IMR-90 (cell line): ENCODE results near the gene SAMD11. TPM values are rescaled to one million over a fixed set of nuclear protein-coding genes. Genes with fewer than 3 reads are reported as not detected.

Experiments
- ATAC-seq: fragments of 200-7000 bp; cut with Tn5 transposase; 2 replicates; pipeline ENCODE4 v1.9.1; 2020; ENCODE audit warnings: low read depth, mild to moderate bottlenecking, moderate library complexity
- BruUV-seq: library from RNA; stranded (reverse); fragments of 400-500 nt; replicated peaks from 2 replicates; lab custom pipeline; 2021; lab: Mats Ljungman, UMichigan
- CTCF ChIA-PET: fragments of 300-600 bp; formaldehyde crosslinking; extraction: SDS; loops from one replicate; lab custom pipeline; 2021; ENCODE audit warnings: antibody characterized with exemption; lab: Yijun Ruan, JAX
- POLR2A ChIA-PET: fragments of 300-600 bp; sonication (Branson Sonifier 250); formaldehyde crosslinking; loops from one replicate; lab custom pipeline; 2022; ENCODE audit warnings: antibody characterized with exemption; ENCODE audit not compliant: unreplicated experiment; lab: Charles Lee
- DNase-seq: peaks from one replicate; pipeline ENCODE4 v3.0.0; 2013
- H2AFZ ChIP-seq: replicated peaks from 2 replicates; pipeline ENCODE3; 2013; ENCODE audit warnings: low read length, mild to moderate bottlenecking; ENCODE audit not compliant: poor library complexity
- H2AK5ac ChIP-seq: 2 replicates; pipeline ENCODE4 v1.6.1; 2013; ENCODE audit warnings: low read depth, low read length, inconsistent platforms
- H2AK9ac ChIP-seq: replicated peaks from 2 replicates; pipeline ENCODE3; 2013; ENCODE audit warnings: mild to moderate bottlenecking, low read depth, low read length, moderate library complexity; ENCODE audit not compliant: poor library complexity
- H2BK120ac ChIP-seq: 2 replicates; pipeline ENCODE4 v1.6.1; 2013; ENCODE audit warnings: low read depth, low read length, inconsistent platforms
- H2BK15ac ChIP-seq: 3 replicates; pipeline ENCODE4 v1.6.1; 2013; ENCODE audit warnings: low read depth, low read length, inconsistent platforms
- H2BK20ac ChIP-seq: 2 replicates; pipeline ENCODE4 v1.6.1; 2013; ENCODE audit warnings: low read depth, mild to moderate bottlenecking, inconsistent platforms, low read length, moderate library complexity
- H2BK5ac ChIP-seq: 2 replicates; pipeline ENCODE4 v1.6.1; 2013; ENCODE audit warnings: mild to moderate bottlenecking, low read depth, low read length, inconsistent platforms; ENCODE audit not compliant: poor library complexity, severe bottlenecking
- H3K14ac ChIP-seq: replicated peaks from 2 replicates; pipeline ENCODE4 v1.6.1; 2013; ENCODE audit warnings: low read depth, low read length, inconsistent platforms
- H3K18ac ChIP-seq: 2 replicates; pipeline ENCODE4 v1.6.1; 2013; ENCODE audit warnings: low read depth, low read length, control low read depth
- H3K23ac ChIP-seq: 2 replicates; pipeline ENCODE4 v1.6.1; 2013; ENCODE audit warnings: low read depth, low read length, inconsistent platforms
- H3K27ac ChIP-seq: 2 replicates; pipeline ENCODE4 v1.5.1; 2013; ENCODE audit warnings: mild to moderate bottlenecking, control low read depth, low read length; ENCODE audit not compliant: insufficient read depth
- H3K27me3 ChIP-seq: 2 replicates; pipeline ENCODE4 v1.6.1; 2013; ENCODE audit warnings: low read length; ENCODE audit not compliant: control insufficient read depth, insufficient read depth
- H3K36me3 ChIP-seq: 2 replicates; pipeline ENCODE4 v1.6.1; 2013; ENCODE audit warnings: low read length, mixed read lengths; ENCODE audit not compliant: control insufficient read depth, insufficient read depth
- H3K4ac ChIP-seq: 2 replicates; pipeline ENCODE4 v1.6.1; 2013; ENCODE audit warnings: low read depth, low read length, inconsistent platforms
- H3K4me1 ChIP-seq: 2 replicates; pipeline ENCODE4 v1.6.1; 2013; ENCODE audit warnings: low read length, mixed read lengths; ENCODE audit not compliant: control insufficient read depth, insufficient read depth
- H3K4me2 ChIP-seq: 2 replicates; pipeline ENCODE4 v1.6.1; 2013; ENCODE audit warnings: low read depth, mild to moderate bottlenecking, control low read depth, low read length, moderate library complexity
- H3K4me3 ChIP-seq: 2 replicates; pipeline ENCODE4 v1.5.1; 2013; ENCODE audit warnings: low read depth, mild to moderate bottlenecking, control low read depth, low read length, moderate library complexity; ENCODE audit not compliant: insufficient read depth
- H3K56ac ChIP-seq: 2 replicates; pipeline ENCODE4 v1.6.1; 2013; ENCODE audit warnings: low read length, inconsistent platforms; ENCODE audit not compliant: insufficient read depth; ENCODE audit errors: extremely low read depth
- H3K79me1 ChIP-seq, 2 experiments: 2 replicates each; pipeline ENCODE4 v1.6.1; 2013; ENCODE audit warnings: low read length in 2 of 2, inconsistent platforms in 1 of 2, low read depth in 1 of 2
- H3K9ac ChIP-seq: 2 replicates; pipeline ENCODE4 v1.6.1; 2013; ENCODE audit warnings: low read depth, low read length, control low read depth
- H3K9me1 ChIP-seq: 2 replicates; pipeline ENCODE4 v1.6.1; 2013; ENCODE audit warnings: low read length, inconsistent platforms; ENCODE audit not compliant: insufficient read depth
- H3K9me3 ChIP-seq: 2 replicates; pipeline ENCODE4 v1.6.1; 2013; ENCODE audit warnings: low read length; ENCODE audit not compliant: control insufficient read depth, insufficient read depth
- H4K20me1 ChIP-seq: 2 replicates; pipeline ENCODE4 v1.6.1; 2013; ENCODE audit warnings: low read length, inconsistent platforms; ENCODE audit not compliant: insufficient read depth
- H4K5ac ChIP-seq: 2 replicates; pipeline ENCODE4 v1.6.1; 2013; ENCODE audit warnings: mild to moderate bottlenecking, low read depth, low read length, control low read depth
- H4K8ac ChIP-seq, 2 experiments: 2 replicates each; pipeline ENCODE4 v1.6.1; 2013; ENCODE audit warnings: low read depth in 2 of 2, low read length in 2 of 2, control low read depth in 1 of 2, inconsistent platforms in 1 of 2
- H4K91ac ChIP-seq: 2 replicates; pipeline ENCODE4 v1.6.1; 2013; ENCODE audit warnings: low read depth, low read length, inconsistent platforms; ENCODE audit not compliant: insufficient read depth
- CHD1 ChIP-seq: IDR thresholded peaks from 2 replicates; pipeline ENCODE4 v1.6.1; 2012; ENCODE audit warnings: low read depth, low read length, improper control_type of control experiment
- MAZ ChIP-seq: IDR thresholded peaks from 2 replicates; pipeline ENCODE4 v1.6.1; 2012; ENCODE audit warnings: low read depth, mild to moderate bottlenecking, low read length, improper control_type of control experiment, moderate library complexity, borderline replicate concordance
- MXI1 ChIP-seq: IDR thresholded peaks from 2 replicates; pipeline ENCODE4 v1.6.1; 2012; ENCODE audit warnings: low read depth, mild to moderate bottlenecking, low read length, moderate library complexity, borderline replicate concordance
- POLR2A ChIP-seq: IDR thresholded peaks from 2 replicates; pipeline ENCODE4 v1.6.1; 2012; ENCODE audit warnings: mild to moderate bottlenecking, low read depth, low read length
- WGBS, 2 experiments: methylation state at CpG; one replicate each; pipeline versions ENCODE4 v1.1.5 to v1.1.7; 2013; ENCODE audit warnings: missing lambda C conversion rate in 2 of 2; ENCODE audit not compliant: insufficient read length in 1 of 2; ENCODE audit errors: extremely low coverage in 2 of 2; 5-methylcytosine and 5-hydroxymethylcytosine counted together
- dilution Hi-C: fragments of 300-500 bp; cut with HindIII; formaldehyde crosslinking; loops from one replicate; pipeline ENCODE4 v1.14.3; 2018; ENCODE audit warnings: low sequenced_read_pairs; ENCODE audit not compliant: unreplicated experiment
- in situ Hi-C: fragments of 300-500 bp; cut with MboI; formaldehyde crosslinking; loops from 3 replicates; pipeline ENCODE4 v1.14.3; 2019; ENCODE audit warnings: low sequenced_read_pairs, inconsistent platforms, mixed read lengths
- intact Hi-C: fragments of 100-400 bp; cut with micrococcal nuclease; formaldehyde crosslinking; loops from 2 replicates; pipeline ENCODE4 v1.10.0; 2022
- polyA plus RNA-seq, 3 experiments: library from polyadenylated mRNA; depleted of rRNA; stranded (reverse); fragments of >200 nt; gene quantifications; 2 replicates each; pipeline ENCODE4 v1.2.3, GENCODE V29; 2012; ENCODE audit warnings: low replicate concordance in 1 of 3
- total RNA-seq: library from RNA; depleted of rRNA; stranded (reverse); fragments of >200 nt; gene quantifications from 2 replicates; pipeline ENCODE4 v1.2.3, GENCODE V29; 2012

SAMD11 gene
- total and polyA plus RNA-seq, 2 of the 4 experiments (the other 2 are of a cell fraction), result 5.9 to 22.9 TPM

DNA sequence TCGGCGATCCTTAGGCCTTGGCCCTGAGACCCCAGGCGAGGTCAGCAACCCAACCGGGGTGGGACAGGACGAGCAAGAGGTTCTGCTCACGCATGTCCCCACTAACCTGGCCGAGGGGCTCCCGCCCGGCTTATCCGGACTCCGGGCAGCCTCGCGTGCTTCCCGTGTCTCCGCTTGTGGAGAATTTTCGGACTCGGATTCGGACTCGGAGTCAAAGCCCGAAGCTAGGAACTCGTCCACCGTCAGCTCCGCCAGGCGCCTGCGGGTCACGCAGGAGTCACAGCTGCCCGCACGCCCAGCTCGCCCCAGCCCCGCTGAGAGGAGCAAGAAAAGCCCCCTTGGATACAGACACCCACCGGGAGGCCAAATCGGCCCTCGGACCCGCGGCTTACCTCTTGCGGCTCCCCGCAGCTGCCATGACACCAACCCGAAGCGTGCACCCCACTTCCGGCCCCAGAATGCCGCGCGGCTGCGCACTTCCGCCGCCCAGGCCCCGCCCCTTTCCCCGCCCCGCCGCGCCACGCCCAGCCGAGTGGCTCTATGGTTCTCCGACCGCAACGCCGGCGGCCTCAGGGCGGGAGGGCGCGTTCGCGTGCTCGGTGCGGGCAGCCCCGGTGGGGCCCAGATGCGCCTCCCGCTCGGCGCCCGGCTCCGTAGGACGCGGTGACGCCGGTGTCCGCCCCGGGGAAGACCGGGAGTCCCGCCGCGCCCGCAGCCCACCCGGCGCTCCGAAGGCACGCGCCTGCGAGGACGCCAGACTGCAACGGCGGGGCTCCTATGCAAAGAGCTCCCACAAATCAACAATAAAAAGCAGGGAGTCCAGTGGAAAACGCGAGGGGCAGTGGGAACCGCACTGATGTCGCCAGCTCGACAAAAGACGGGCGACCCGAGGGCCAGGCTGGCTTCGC is 35.4 kb downstream of the SAMD11 start, which contains the start of gene NOC2L:
Gene NOC2L (minus strand): TSS at position 434 of the 908 bp plus-strand sequence. CDS start 16 bp downstream, at position 418.
- intact Hi-C loops, result loop anchor here (5.0 kb wide), 1 partner anchor 37 kb away; the partner anchor contains the start of gene SAMD11
- TF ChIP-seq MAZ (peak; percentile 74; the same call in 1 of the 2 replicates), POLR2A (peak; percentile 57; the same call in 1 of the 2 replicates), CHD1 (no peak), MXI1 (peak; percentile 60; the same call in 1 of the 2 replicates)
- peaks cover 44% of the 10 kb centered on the region for H3K36me3 ChIP-seq
- peak within 1 kb of the TSS; percentile 70 for H4K91ac ChIP-seq
- in situ Hi-C loops, result loop anchor here (5.0 kb wide), 1 partner anchor 47 kb away; no protein-coding TSS in a partner anchor
- H2BK120ac ChIP-seq, result peak within 1 kb of the TSS; percentile 54; the same call in 1 of the 2 replicates
- H3K79me1 ChIP-seq, result peaks cover 12 to 59% of the 10 kb centered on the region in 2 experiments
- no peaks in the 10 kb centered on the region for H3K9me3 ChIP-seq
- peak within 1 kb of the TSS; percentile 29 for H2BK5ac ChIP-seq
- WGBS, 2 experiments, result 11% methylated on average over 48 of the region's 101 CpGs; no CpG with 5 or more reads in 1 of the 2 experiments
- H3K4me1 ChIP-seq, result peaks cover 10% of the 10 kb centered on the region
- H2BK20ac ChIP-seq, result 0 out of 2 replicates have a peak within 1 kb of the TSS, but pooled peaks have one; percentile 5
- H4K20me1 ChIP-seq, result peaks cover 15% of the 10 kb centered on the region
- peak within 1 kb of the TSS; percentile 98 for H3K4me3 ChIP-seq
- DNase-seq (peak; percentile 79), ATAC-seq (peak; percentile 89)
- H3K18ac ChIP-seq, result no peak within 1 kb of the TSS; the same call in 1 of the 2 replicates
- H3K9ac ChIP-seq, result peak within 1 kb of the TSS; percentile 96
- H3K27ac ChIP-seq, result peak within 1 kb of the TSS; percentile 87
- BruUV-seq, result no TSS peak
- no peaks in the 10 kb centered on the region for H3K27me3 ChIP-seq
- H2BK15ac ChIP-seq, result peak within 1 kb of the TSS; percentile 10; the same call in 1 of the 3 replicates
- CTCF ChIA-PET, result no interaction called here
- H2AK9ac ChIP-seq, result peak within 1 kb of the TSS; percentile 99
- H4K5ac ChIP-seq, result peak within 1 kb of the TSS; percentile 75
- dilution Hi-C loops, result no loop called here
- peak within 1 kb of the TSS; percentile 84 for H3K4ac ChIP-seq
- H3K4me2 ChIP-seq, result peak within 1 kb of the TSS; percentile 99
- peak within 1 kb of the TSS; percentile 82; the same call in 1 of the 2 replicates for H3K23ac ChIP-seq
- H4K8ac ChIP-seq, result peak within 1 kb of the TSS; percentile 81 to 90; a peak in 3 of 4 replicates
- H3K56ac ChIP-seq, result peak within 1 kb of the TSS; percentile 76
- peak within 1 kb of the TSS; percentile 27 for H3K14ac ChIP-seq
- H2AFZ ChIP-seq, result peak within 1 kb of the TSS; percentile 91
- POLR2A ChIA-PET, result no interaction called here
- peak within 1 kb of the TSS; percentile 99 for H2AK5ac ChIP-seq
- 0 out of 2 replicates have a peak, but pooled peaks cover 8% of the 10 kb centered on the region for H3K9me1 ChIP-seq
